HG03575 (cell line): Measurements from ENCODE around the gene NUAK1.

Experiments used
- ATAC-seq: cut with Tn5 transposase; IDR thresholded peaks from one replicate; pipeline ENCODE4 v1.9.1; 2021; ENCODE audit not compliant: unreplicated experiment, insufficient number of reproducible peaks, low FRiP score; ENCODE audit errors: extremely low read depth

NUAK1 gene

GRCh38 chr12:106074361-106074705 lies 64.4 kb downstream of the NUAK1 start:
- no peak for ATAC-seq

- ATAC-seq: no peak
These were observed 65.6 kb downstream of the NUAK1 start for GRCh38 chr12:106073179-106073578.

GRCh38 chr12:106072751-106073150 lies 66.0 kb downstream of the NUAK1 start:
- ATAC-seq: no peak

GRCh38 chr12:106071686-106072085 lies 67.1 kb downstream of the NUAK1 start:
- no peak for ATAC-seq

- ATAC-seq: no peak
These were observed 68.1 kb downstream of the NUAK1 start for GRCh38 chr12:106070611-106071010.

- no peak for ATAC-seq
These were observed 68.6 kb downstream of the NUAK1 start for GRCh38 chr12:106070147-106070546.

GRCh38 chr12:106068296-106068695 lies 70.5 kb downstream of the NUAK1 start:
- ATAC-seq: no peak

- no peak for ATAC-seq
These were observed 71.0 kb downstream of the NUAK1 start for GRCh38 chr12:106067606-106068205.

GRCh38 chr12:106066726-106067325 lies 71.9 kb downstream of the NUAK1 start:
- ATAC-seq: no peak

GRCh38 chr12:106066051-106066705 lies 72.6 kb downstream of the NUAK1 start:
- ATAC-seq: no peak

GRCh38 chr12:106065506-106065905 lies 73.2 kb downstream of the NUAK1 start:
- ATAC-seq: no peak

GRCh38 chr12:106064721-106065021 lies 74.1 kb downstream of the NUAK1 start:
- no peak for ATAC-seq

GRCh38 chr12:106063826-106064720 lies 74.7 kb downstream of the NUAK1 start:
- no peak for ATAC-seq

- no peak for ATAC-seq
These were observed 76.1 kb downstream of the NUAK1 start for GRCh38 chr12:106062693-106063092.

- no peak for ATAC-seq
These were observed 80.2 kb downstream of the NUAK1 start for GRCh38 chr12:106058256-106059182.

GRCh38 chr12:106054049-106054448 lies 84.7 kb downstream of the NUAK1 start:
- no peak for ATAC-seq

GRCh38 chr12:106051853-106052531 lies 86.8 kb downstream of the NUAK1 start:
- ATAC-seq: no peak

- no peak for ATAC-seq
These were observed 89.2 kb downstream of the NUAK1 start for GRCh38 chr12:106049546-106049945.
